GM18909 (cell line): ENCODE results near the gene PPP4C.

ENCODE experiments used
- ATAC-seq: cut with Tn5 transposase; IDR thresholded peaks from one replicate; pipeline ENCODE4 v1.9.1; 2021; ENCODE audit warnings: mild to moderate bottlenecking; ENCODE audit not compliant: unreplicated experiment, poor library complexity

PPP4C gene

DNA sequence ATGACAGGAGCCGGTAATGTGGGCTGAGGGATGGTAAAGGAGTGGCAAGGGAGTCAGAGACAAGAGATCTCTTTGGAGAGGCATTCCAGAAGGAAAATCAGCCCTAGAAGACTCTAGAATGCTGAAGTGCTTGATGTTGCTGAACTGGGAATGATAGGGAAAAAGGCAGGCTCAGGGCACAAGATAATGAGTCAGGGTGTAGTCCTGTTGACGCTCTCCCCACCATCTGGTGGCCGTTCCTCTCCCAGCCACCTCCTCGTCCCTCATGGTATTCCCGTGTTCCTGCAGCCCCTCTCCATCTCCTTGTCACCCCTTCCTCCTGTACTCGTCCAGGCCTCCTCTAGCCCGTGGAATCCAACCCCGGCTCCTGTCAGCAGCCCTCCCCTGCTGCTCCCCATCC lies 21.3 kb upstream of the PPP4C start:
- ATAC-seq, result no peak

DNA sequence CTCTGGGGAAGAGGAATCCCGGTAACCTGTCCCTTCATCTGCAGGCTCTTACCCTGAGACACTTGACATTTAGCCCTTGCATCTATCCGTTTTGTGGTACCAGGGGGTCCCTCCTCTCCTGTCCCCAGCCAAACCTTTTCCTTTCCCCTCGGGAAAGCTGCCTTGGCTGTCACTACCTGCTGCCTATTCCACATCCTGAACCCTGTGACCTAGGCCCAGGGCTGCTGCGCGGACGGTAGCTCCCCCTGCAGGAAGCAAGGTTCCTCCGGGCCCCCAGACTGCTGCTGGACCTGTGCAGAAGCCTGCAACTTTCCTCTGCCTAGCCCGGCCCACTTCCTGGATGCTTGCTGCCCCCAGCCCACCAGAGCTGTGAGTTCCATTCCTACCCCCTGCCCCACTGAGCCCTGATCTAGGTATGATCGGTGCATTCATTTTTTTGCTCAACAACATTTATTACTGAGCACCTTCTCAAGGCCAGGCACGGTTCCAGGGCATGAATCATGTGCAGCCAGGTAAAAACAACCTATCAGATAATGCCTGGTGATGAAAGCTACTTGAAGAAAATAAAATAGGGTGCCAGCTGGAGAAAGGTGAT lies 20.7 kb upstream of the PPP4C start:
- ATAC-seq, result no peak

DNA sequence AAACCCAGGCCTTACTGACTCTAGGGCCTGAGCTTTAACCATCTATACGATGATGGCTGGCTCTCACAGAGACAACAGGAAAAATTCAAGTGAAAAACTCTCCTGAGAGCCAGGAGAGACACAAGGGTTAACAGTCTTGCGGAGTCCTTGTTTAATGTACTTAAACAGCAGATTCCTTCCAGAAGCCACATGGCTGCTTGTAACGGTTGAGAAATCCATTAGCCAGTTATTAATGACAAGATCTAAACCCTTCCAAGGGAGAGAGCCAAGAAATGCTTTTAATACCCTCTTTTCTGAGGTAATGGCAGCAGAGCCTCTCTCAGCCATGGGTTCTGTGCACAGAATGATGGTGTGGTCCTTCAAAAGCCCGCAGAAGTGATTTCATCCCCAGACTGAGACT lies 15.4 kb upstream of the PPP4C start:
- no peak for ATAC-seq

DNA sequence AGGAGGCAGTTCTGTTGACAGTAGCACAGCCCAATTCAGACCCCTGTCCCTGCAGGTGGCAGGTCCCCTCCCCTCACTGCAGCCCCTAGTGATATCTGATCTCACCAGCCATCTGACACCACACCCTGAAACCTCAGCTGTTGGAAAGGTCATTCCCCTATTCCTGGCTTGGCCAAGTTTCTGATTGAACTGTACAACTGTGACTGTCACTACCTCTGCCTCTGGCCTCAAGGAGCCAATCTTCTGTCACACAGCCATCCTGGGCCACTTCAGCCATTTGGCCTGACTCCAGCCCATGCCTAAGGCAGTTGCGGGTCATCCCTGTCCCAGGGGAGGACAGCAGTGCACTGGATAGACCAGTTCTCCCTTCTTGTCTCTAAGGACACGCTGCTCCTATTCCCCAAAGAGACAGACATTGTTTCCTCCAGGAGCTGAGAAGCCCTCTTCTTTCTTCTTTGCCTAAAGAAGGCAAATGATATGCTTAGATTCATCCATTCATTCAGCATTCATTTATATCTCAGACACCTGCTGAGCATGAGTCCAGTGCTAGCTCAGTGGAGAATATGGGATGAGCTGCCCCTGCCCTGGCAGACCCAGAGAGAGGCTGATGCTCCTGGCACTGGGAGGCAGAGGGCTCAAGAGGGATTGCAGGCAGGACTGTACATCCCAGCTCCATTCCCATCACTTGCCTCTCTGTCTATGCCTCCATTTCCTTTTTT lies 14.8 kb upstream of the PPP4C start:
- ATAC-seq, result no peak

DNA sequence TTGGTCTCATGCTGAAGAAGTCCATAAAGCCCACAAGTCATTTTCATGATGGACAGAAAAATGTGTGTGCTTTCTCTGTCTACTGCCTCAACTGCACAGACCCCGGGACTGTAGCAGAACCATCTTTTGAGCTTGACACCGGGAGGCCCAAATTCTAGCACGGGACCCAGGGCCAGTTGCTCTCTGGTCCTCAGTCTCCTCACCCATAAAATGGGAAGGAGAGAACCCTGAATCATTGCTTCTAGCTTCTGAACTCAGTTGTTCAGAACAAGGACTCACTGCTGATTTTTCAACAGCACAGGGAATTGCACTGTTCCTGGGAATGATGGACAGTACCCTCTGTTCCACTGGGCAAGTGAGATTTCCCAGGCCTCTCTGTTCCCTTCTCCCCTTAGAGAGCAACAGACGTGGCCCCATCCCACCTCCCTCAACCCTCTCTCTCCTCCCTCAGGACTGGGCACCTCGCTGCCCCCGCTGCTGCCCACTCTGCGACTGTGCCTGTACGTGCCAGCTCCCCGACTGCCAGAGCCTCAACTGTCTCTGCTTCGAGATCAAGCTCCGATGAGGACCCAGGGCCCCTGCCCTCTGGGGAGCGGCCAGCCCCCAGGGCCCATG lies 12.4 kb upstream of the PPP4C start:
- ATAC-seq, result no peak

DNA sequence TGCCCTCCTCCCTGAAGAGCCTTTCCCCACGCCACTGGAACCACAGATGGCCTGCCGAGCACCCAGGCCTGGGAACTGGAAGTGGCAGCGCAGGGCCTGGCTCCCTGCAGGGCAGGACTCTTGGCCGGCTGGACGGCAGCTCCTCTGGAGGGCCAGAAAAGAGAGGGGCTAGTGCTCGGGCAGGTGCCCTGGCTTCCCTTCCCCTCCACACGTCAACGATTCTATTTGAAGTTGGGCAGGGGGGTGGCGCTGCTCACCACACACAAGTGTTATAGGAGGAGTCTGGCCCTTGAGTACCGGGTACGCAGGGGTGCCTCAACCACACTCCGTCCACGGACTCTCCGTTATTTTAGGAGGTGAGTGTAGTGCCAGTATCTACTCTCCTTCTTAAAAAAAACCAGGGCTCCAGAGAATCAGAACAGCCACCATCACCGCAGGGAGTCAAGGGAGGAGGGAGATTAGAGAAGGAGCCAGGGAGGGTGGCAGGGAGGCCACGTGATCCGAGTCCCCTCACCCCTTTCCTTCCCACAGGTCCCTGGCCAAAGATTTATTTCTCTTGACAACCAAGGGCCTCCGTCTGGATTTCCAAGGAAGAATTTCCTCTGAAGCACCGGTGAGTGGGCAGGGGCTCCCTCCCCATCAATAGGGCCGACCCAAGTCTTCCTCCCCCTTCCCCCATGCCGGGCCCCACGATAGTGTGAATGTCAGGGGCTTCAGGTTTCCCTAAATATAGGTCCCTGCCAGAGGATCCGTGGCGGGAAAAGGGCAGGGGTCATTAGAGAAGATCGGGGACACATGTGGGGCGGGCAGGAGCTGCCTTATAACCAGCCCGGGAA lies 11.7 kb upstream of the PPP4C start:
- ATAC-seq, result no peak

DNA sequence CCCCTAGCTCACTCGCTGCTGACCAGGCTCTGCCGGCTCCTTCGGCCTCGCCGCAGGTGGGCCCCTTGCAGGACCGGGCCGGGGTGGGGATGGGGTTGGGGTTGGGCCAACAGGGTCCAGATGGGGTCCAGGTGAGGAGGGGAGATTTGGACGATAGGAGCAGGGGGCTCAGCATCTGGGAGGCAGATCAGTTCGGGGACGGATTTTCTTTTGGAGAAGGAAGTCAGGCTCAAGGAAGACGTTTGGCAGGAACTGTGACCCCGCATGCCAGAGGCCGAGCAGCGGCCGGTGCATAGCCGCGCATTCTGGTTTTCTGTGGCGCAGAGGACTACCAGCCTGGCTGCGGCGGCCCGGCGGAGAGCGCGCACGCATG lies 11.1 kb upstream of the PPP4C start:
- peak; percentile 3 for ATAC-seq

DNA sequence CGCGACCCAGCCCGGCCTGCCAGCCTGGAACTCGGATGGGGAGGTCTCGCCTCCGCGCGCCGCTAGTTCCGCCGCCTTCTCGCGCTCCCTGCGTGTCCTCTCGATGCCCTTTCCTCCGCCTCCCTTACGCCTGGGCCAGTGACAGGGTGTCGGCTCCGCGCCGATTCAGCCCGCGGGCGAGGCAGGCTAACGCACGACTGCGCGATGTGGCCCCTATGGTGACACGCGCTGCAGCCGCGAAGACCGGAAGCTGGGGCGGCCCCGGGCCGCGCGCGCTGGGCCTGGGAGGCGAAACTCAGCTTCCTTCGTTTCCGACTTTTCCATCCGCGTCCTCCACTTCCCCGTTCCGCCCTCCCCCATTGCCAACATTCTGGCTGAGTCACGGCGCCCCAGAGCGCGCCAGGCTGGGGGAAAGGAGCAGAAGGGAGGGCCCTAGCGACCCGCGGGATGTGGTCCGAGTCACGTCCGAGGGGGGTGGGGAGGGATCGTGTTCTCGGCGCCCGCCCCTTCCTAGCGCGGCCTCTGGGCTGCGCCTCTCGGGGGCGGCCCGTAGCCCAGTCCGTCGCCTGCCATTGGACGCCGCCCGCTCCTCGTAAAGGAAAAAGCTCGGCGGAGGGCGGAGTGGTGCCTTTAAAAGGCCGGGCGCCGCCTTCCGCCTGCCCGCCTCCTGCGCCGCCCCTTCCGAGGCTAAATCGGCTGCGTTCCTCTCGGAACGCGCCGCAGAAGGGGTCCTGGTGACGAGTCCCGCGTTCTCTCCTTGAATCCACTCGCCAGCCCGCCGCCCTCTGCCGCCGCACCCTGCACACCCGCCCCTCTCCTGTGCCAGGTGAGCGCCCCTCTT lies 10.5 kb upstream of the PPP4C start, which contains the start of gene ALDOA:
Gene ALDOA, plus strand, starts transcription at position 659 of the 841 bp plus-strand sequence. CDS start 1,138 bp downstream, outside the sequence.
- ATAC-seq, result peak; percentile 84

DNA sequence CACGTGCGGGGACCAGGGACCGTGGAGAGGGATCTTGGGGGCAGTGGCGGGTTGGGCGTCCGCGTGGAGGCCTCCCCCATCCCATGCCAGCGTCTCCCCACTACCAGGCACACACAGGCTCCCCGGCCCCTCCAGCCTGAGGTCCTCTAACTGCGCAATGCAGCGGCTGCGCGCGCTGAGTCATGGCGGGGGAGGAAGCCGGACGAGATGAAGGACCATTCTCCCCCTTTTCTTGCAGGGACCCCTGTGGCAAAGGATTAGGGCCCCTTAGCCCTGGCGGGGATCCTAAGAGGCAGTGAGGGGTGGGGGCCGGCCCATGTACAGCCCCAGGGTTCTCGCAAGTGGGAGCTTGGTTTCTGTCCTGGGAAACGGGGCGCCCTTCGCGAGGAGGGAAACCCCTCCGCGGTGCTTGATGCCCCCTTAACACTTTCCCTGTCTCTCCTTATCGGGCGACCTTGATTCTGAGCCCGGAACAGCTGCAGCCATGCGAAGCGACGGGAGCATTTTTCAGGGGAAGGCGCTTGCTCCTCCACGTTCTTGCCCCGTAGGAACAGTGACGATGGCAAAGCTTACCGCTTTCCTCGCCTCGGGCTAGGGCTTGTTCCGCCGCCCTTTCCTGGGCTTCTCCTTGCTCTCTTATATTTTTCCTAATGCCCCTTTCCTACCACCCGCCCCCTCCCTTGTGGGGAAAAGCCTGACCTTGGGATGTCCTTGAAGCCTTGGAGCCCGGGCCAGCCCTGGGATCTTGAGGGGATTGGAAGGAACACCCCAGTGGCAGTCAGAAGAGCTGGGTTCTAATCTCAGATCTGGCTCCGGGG lies 9.6 kb upstream of the PPP4C start:
- ATAC-seq, result peak; percentile 6

DNA sequence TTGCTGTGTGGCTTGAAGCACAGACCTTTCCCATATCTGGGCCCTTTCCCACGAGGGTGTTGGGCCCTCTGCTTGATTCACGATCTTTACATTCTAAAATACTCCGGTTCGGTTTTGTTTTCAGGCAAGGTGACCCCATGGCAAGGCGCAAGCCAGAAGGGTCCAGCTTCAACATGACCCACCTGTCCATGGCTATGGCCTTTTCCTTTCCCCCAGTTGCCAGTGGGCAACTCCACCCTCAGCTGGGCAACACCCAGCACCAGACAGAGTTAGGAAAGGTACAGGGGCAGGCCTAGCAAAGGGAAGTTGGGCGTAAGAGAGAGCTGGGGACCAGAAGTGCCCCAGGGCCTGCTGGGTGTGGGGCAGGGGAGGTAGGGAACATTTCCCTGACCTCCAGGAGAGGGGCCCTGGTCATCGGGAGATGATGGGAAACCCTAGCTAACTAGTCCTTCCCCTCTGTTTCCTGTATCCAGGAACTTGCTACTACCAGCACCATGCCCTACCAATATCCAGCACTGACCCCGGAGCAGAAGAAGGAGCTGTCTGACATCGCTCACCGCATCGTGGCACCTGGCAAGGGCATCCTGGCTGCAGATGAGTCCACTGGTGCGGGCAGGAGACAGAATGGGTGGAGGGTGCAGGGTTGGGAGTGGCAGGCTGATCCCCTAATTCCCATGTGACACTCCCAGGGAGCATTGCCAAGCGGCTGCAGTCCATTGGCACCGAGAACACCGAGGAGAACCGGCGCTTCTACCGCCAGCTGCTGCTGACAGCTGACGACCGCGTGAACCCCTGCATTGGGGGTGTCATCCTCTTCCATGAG lies 8.8 kb upstream of the PPP4C start:
- ATAC-seq, result no peak

DNA sequence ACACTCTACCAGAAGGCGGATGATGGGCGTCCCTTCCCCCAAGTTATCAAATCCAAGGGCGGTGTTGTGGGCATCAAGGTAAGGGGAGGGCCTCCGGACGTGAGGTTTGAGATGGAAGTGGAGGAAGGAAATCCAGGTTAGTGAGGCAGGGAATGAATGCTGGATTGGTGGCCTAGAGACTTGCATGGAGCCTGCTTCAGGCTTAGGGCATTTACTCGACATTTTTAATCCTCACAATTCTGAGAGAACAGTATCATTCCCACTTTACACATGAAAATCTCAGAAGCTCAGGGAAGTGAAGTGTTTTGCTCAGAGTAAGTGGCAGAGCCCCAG lies 8.2 kb upstream of the PPP4C start:
- ATAC-seq, result no peak

DNA sequence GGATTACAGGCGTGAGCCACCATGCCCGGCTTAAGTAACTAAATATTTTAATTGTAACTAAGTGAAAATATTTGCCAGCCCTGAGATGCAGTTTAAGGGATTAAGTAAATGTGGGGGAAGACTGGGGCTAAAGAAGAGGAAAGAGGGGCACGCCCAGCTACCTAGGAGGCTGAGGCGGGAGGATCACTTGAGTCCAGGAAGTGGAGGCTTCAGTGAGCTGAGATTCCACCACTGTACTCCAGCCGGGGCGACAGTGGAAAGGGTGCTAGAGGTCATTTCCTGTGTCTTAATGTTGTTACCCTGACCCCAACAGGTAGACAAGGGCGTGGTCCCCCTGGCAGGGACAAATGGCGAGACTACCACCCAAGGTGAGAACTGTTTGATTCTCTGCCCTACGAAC lies 7.5 kb upstream of the PPP4C start:
- no peak for ATAC-seq

DNA sequence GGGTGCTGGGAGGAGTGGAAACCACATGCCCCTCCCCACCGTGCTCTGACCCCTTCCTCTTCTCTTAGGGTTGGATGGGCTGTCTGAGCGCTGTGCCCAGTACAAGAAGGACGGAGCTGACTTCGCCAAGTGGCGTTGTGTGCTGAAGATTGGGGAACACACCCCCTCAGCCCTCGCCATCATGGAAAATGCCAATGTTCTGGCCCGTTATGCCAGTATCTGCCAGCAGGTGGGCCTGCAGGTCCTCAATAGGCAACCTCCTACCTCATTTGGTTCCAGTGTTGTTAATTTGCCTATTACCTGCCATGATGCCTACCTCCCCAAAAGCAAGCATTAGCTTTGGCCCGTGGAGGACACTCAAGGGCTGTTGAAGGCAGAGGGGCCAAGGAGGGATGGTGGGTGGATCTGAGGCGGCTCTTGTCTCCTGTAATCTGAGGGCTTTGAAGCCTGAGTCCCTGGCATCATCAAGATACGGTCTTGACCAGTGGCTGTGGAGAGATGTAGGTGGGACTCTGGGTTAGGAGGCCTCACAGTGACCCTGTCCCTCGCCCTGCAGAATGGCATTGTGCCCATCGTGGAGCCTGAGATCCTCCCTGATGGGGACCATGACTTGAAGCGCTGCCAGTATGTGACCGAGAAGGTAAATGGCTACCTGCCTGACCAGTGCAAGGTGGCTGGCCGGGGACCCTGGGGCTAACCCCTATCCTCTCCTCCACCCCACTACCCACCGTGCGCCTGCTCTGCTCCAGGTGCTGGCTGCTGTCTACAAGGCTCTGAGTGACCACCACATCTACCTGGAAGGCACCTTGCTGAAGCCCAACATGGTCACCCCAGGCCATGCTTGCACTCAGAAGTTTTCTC lies 6.8 kb upstream of the PPP4C start:
- no peak for ATAC-seq

DNA sequence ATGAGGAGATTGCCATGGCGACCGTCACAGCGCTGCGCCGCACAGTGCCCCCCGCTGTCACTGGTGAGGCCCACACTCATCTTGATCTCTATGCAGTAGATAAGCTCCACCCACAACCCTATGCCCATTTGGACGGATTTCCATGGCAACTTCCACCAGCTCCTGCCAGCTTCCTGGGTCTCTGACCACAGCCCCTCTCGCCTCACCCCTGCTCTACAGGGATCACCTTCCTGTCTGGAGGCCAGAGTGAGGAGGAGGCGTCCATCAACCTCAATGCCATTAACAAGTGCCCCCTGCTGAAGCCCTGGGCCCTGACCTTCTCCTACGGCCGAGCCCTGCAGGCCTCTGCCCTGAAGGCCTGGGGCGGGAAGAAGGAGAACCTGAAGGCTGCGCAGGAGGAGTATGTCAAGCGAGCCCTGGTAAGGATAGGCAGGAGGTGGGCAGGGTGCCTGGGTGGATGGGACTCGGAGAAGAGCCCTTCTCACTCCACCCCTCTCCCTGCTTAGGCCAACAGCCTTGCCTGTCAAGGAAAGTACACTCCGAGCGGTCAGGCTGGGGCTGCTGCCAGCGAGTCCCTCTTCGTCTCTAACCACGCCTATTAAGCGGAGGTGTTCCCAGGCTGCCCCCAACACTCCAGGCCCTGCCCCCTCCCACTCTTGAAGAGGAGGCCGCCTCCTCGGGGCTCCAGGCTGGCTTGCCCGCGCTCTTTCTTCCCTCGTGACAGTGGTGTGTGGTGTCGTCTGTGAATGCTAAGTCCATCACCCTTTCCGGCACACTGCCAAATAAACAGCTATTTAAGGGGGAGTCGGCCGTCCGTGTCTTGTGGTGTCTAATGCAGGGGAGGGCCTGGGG lies 6.0 kb upstream of the PPP4C start:
- ATAC-seq, result no peak

DNA sequence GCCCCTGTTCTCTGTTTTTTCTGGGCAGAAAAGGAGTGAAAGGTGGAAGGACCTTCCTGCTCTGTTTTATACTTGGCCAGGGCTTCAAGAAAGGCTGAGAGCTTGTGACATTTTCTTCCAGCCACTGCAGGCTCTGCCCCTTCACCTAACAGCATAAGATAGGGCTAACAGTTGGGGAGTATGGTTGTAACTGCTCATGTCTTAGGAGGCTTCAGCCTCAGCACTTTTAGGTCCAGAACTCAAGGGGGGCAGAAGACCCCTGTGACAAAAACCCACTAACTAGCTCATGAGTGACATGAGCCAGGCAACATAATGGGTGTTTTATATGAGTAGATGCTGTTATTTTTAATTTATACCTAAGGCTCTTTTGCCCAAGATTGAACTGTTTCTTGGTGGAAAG lies 5.3 kb upstream of the PPP4C start:
- no peak for ATAC-seq

DNA sequence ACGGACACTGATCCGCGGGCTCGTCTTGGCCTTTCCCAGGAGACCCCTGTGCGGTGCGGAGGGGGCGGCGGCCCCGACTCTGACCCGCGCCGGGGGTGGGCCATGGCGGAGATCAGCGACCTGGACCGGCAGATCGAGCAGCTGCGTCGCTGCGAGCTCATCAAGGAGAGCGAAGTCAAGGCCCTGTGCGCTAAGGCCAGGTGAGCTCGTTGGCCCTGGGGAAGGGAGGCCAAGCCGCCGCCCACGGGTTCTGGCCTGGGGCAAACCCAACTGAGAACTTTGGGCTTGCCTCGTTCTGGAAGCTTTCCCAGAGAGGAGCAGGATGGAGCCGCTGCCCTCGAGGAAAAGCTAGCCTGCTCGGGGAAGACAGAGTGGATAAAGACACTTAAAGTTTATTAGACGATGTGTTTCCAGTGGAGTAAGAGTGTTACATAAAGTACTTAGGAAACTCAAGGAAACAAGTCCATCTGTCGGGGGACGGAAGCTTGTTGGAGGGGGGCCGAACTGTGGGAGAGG lies 540 bp downstream of the PPP4C start:
- peak; percentile 30 for ATAC-seq

DNA sequence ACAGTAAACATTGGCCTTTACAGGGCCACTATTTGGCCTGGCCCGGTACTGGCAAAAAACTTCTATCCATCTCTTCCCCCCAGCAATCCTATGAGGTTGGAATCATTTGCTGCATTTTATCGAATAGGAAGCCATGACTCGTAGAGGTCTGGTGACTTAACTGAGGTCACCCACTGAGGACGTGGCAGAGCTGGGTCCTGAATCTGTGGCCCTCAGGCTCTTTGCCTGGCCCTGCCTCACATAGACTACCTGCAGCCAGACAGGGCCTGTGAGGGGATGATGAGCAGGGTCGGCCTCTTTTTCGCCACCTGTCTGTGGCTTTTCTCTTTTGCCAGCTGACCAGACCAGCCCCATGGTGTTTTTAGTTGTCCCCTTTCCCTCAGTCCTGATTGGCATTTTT lies 1.9 kb downstream of the PPP4C start:
- ATAC-seq, result no peak
